NCI-H146 treated with DMSO at 0.1 percent for 48 hours (cell line): ENCODE data around the gene OR52J3.

Source experiments
- DNase-seq: peaks from one replicate; lab custom pipeline; 2025; ENCODE audit not compliant: unreplicated experiment; lab: John Stamatoyannopoulos, UW

Gene OR52J3

GRCh38 chr11:5092821-5093585, 46.7 kb downstream of the OR52J3 start:
- DNase-seq = no peak

DNA sequence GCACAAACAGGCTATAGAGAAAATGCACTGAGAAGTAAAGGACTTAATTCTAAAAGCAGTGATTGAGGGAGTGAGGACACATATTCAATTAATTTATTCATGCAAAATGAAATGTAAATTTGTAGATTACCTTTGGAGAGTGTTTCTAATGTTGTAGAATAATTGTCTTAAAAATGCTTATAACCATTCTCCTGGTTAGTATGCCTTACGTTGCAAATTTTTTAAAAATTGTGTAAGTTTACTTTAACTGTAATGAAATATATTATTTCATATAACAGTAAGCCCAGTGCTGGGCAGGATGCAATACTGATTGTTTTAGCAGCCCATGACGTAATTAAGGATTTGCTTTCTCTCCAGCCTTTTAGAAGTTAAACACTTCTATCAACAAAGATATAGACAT, 49.7 kb downstream of the OR52J3 start:
- DNase-seq = no peak
